ENCODE results near the gene CDK18.

Gene CDK18

GRCh38 chr1:205576805-205577761, 72.6 kb downstream of the CDK18 start:
- Histone ChIP-seq H3K27ac (ENCODE audit: low read depth, low read length, severe bottlenecking) (no peak overlapping the region), H3K9me3 (ENCODE audit: control insufficient read depth, low read length) (no peaks in the 10 kb centered on the region), H3K36me3 (ENCODE audit: control insufficient read depth, insufficient read depth, low read length) (no peaks in the 10 kb centered on the region), H3K4me3 (ENCODE audit: extremely low read depth, insufficient read depth, low read length, poor library complexity, severe bottlenecking) (no peak overlapping the region), H3K4me1 (ENCODE audit: control insufficient read depth, insufficient read depth, low read length, poor library complexity, severe bottlenecking) (no peaks in the 10 kb centered on the region)
- WGBS, 2 experiments (ENCODE audit: insufficient coverage in 2 of 2), result 73 to 79% methylated on average over 13 to 21 of the region's 22 CpGs

- Histone ChIP-seq H3K4me1 (ENCODE audit: control insufficient read depth, insufficient read depth, low read length, poor library complexity, severe bottlenecking) (no peaks in the 10 kb centered on the region), H3K27ac (ENCODE audit: low read depth, low read length, severe bottlenecking) (no peak overlapping the region), H3K9me3 (ENCODE audit: control insufficient read depth, low read length) (no peaks in the 10 kb centered on the region), H3K4me3 (ENCODE audit: extremely low read depth, insufficient read depth, low read length, poor library complexity, severe bottlenecking) (no peak overlapping the region), H3K36me3 (ENCODE audit: control insufficient read depth, insufficient read depth, low read length) (no peaks in the 10 kb centered on the region)
- WGBS, 2 experiments (ENCODE audit: insufficient coverage in 2 of 2), result 65 to 87% methylated on average over 10 to 11 of the region's 13 CpGs
These were observed 73.6 kb downstream of the CDK18 start for GRCh38 chr1:205577874-205578658.

GRCh38 chr1:205578780-205579571, 74.5 kb downstream of the CDK18 start:
- Histone ChIP-seq H3K9me3 (ENCODE audit: control insufficient read depth, low read length) (no peaks in the 10 kb centered on the region), H3K27ac (ENCODE audit: low read depth, low read length, severe bottlenecking) (no peak overlapping the region), H3K36me3 (ENCODE audit: control insufficient read depth, insufficient read depth, low read length) (no peaks in the 10 kb centered on the region), H3K4me3 (ENCODE audit: extremely low read depth, insufficient read depth, low read length, poor library complexity, severe bottlenecking) (no peak overlapping the region), H3K4me1 (ENCODE audit: control insufficient read depth, insufficient read depth, low read length, poor library complexity, severe bottlenecking) (no peaks in the 10 kb centered on the region)
- WGBS, 2 experiments (ENCODE audit: insufficient coverage in 2 of 2), result 75 to 80% methylated on average over 9 of the region's 9 CpGs

GRCh38 chr1:205579711-205580110, 75.2 kb downstream of the CDK18 start:
- Histone ChIP-seq H3K9me3 (ENCODE audit: control insufficient read depth, low read length) (no peaks in the 10 kb centered on the region), H3K27ac (ENCODE audit: low read depth, low read length, severe bottlenecking) (no peak overlapping the region)
- WGBS, 2 experiments (ENCODE audit: insufficient coverage in 2 of 2), result 86 to 87% methylated on average over 10 of the region's 12 CpGs

GRCh38 chr1:205580140-205580922, 75.9 kb downstream of the CDK18 start:
- no peaks in the 10 kb centered on the region for H3K9me3 ChIP-seq (ENCODE audit: control insufficient read depth, low read length)
- WGBS, 2 experiments (ENCODE audit: insufficient coverage in 2 of 2), result 79 to 87% methylated on average over 5 to 11 of the region's 15 CpGs
- H3K4me3 ChIP-seq (ENCODE audit: extremely low read depth, insufficient read depth, low read length, poor library complexity, severe bottlenecking), result no peak overlapping the region
- H3K4me1 ChIP-seq (ENCODE audit: control insufficient read depth, insufficient read depth, low read length, poor library complexity, severe bottlenecking), result no peaks in the 10 kb centered on the region
- H3K27ac ChIP-seq (ENCODE audit: low read depth, low read length, severe bottlenecking), result no peak overlapping the region
- no peaks in the 10 kb centered on the region for H3K36me3 ChIP-seq (ENCODE audit: control insufficient read depth, insufficient read depth, low read length)

More at GRCh38 chr1:205579711-205580110, 75.2 kb downstream of the CDK18 start:
- Histone ChIP-seq H3K4me1 (ENCODE audit: control insufficient read depth, insufficient read depth, low read length, poor library complexity, severe bottlenecking) (no peaks in the 10 kb centered on the region), H3K4me3 (ENCODE audit: extremely low read depth, insufficient read depth, low read length, poor library complexity, severe bottlenecking) (no peak overlapping the region), H3K36me3 (ENCODE audit: control insufficient read depth, insufficient read depth, low read length) (no peaks in the 10 kb centered on the region)

GRCh38 chr1:205580923-205581180, 76.4 kb downstream of the CDK18 start:
- no peaks in the 10 kb centered on the region for H3K36me3 ChIP-seq (ENCODE audit: control insufficient read depth, insufficient read depth, low read length)
- WGBS, 2 experiments (ENCODE audit: insufficient coverage in 2 of 2), result 79 to 100% methylated on average over 2 to 3 of the region's 3 CpGs
- no peaks in the 10 kb centered on the region for H3K9me3 ChIP-seq (ENCODE audit: control insufficient read depth, low read length)
- H3K4me3 ChIP-seq (ENCODE audit: extremely low read depth, insufficient read depth, low read length, poor library complexity, severe bottlenecking), result no peak overlapping the region
- no peak overlapping the region for H3K27ac ChIP-seq (ENCODE audit: low read depth, low read length, severe bottlenecking)
- H3K4me1 ChIP-seq (ENCODE audit: control insufficient read depth, insufficient read depth, low read length, poor library complexity, severe bottlenecking), result no peaks in the 10 kb centered on the region

- 94 to 98% methylated on average over 6 of the region's 9 CpGs for WGBS, 2 experiments (ENCODE audit: insufficient coverage in 2 of 2)
- no peak overlapping the region for H3K4me3 ChIP-seq (ENCODE audit: extremely low read depth, insufficient read depth, low read length, poor library complexity, severe bottlenecking)
These were observed 77.0 kb downstream of the CDK18 start for GRCh38 chr1:205581321-205581980.

GRCh38 chr1:205582046-205582445, 77.6 kb downstream of the CDK18 start:
- no peak overlapping the region for H3K4me3 ChIP-seq (ENCODE audit: extremely low read depth, insufficient read depth, low read length, poor library complexity, severe bottlenecking)
- H3K9me3 ChIP-seq (ENCODE audit: control insufficient read depth, low read length), result no peaks in the 10 kb centered on the region
- no peaks in the 10 kb centered on the region for H3K36me3 ChIP-seq (ENCODE audit: control insufficient read depth, insufficient read depth, low read length)
- WGBS, 2 experiments (ENCODE audit: insufficient coverage in 2 of 2), result 78 to 87% methylated on average over 8 to 9 of the region's 11 CpGs
- H3K27ac ChIP-seq (ENCODE audit: low read depth, low read length, severe bottlenecking), result no peak overlapping the region
- no peaks in the 10 kb centered on the region for H3K4me1 ChIP-seq (ENCODE audit: control insufficient read depth, insufficient read depth, low read length, poor library complexity, severe bottlenecking)

More at GRCh38 chr1:205581321-205581980, 77.0 kb downstream of the CDK18 start:
- Histone ChIP-seq H3K9me3 (ENCODE audit: control insufficient read depth, low read length) (no peaks in the 10 kb centered on the region), H3K36me3 (ENCODE audit: control insufficient read depth, insufficient read depth, low read length) (no peaks in the 10 kb centered on the region), H3K27ac (ENCODE audit: low read depth, low read length, severe bottlenecking) (no peak overlapping the region), H3K4me1 (ENCODE audit: control insufficient read depth, insufficient read depth, low read length, poor library complexity, severe bottlenecking) (no peaks in the 10 kb centered on the region)

Measured in mesodermal cell (in vitro differentiated cells).